HG02588 (cell line): Measurements from ENCODE around the gene SLC38A2.
"Not testable (repeated sequence)": the region's sequence is repeated elsewhere in the genome, so short reads cannot be mapped to it uniquely, and the experiment has no call there.

Experiments used
- ATAC-seq: cut with Tn5 transposase; IDR thresholded peaks from one replicate; pipeline ENCODE4 v1.9.1; 2021; ENCODE audit warnings: mild to moderate bottlenecking, moderate library complexity; ENCODE audit not compliant: unreplicated experiment

The SLC38A2 gene

DNA sequence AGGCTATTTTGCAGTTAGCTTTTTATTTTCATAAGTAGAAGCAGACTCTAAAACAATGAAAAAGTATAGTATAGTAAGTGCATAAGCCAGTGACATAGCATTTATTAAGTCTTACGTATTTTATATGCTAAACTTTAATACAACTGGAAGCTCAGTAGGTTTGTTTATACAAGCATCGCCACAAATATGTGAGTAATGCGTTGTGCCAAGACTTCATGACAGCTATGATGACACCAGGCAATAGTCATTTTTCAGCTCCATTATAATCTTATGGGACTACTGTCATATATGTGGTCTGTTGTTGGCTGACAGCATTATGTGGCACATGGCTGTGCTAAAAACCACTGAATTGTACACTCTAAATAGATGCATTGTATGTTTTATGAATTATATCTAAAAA is 40.3 kb downstream of the SLC38A2 start:
- ATAC-seq: no peak

DNA sequence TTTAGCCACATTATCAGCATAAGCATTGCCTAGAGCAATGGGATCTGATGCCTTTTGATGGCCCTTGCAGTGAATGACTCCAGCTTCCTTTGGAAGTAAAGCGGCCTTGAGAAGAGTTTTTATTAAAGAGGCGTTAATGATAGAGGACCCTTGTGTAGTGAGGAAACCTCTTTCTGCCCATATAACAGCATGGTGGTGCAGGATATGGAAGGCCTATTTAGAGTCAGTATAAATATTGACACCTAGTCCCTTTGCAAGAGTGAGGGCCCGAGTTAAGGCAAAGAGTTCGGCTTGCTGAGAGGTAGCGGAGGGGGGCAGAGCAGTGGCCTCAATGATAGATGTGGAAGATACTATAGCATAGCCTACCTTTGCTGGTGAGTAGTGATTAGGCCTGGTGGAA is 47.5 kb downstream of the SLC38A2 start:
- not testable (repeated sequence) for ATAC-seq

DNA sequence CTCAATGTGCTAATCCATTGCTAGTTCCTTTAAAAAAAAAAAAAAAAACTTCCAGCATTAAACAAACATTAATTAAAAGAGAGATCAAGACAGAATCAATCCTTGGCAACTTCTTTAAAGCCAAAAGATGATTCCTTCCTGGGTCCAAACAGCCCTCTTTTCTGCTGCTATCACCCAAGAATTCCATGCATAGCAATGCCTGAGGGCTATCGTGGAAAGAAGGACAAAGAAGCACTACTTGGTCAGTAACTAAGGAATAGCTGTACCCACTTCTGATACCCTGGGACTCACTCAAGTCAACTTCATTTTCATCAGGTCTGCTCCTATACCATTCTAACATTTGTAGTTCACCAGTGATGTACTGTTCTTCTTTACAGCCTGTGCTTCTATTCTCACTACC is 51.8 kb downstream of the SLC38A2 start:
- no peak for ATAC-seq

DNA sequence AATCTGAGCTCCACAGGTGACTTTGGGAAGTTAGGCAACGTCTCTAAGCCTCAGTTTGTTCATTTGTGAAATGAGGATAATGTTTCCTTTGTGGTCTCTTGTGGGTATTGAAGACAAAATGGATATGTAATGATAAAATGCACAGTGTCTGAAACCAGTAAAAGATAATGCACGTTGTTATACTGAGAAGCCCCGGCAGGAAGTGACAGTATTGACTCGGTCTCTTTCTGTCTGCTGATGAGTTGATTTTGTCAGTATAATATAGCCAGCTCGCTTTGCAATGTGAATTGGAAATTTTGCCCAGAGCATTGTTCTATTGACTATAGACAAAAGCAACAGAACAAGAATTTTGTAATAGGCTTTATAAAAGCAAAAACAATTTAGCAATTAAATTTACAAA is 54.5 kb downstream of the SLC38A2 start:
- no peak for ATAC-seq
